Sigmoid colon (tissue), 4 donors: Measurements from ENCODE around the gene PRPH2.

ENCODE experiments used
- EP300 ChIP-seq, 4 donors: sonication (generic); formaldehyde crosslinking; IDR thresholded peaks; one replicate each; pipeline ENCODE4 v1.6.1; 2017; ENCODE audit warnings: antibody characterized with exemption in 4 of 4
- POLR2A ChIP-seq, 2 donors: fragments of 450-650 bp; IDR thresholded peaks; one replicate each; pipeline ENCODE4 v1.6.1; 2016; ENCODE audit warnings: antibody characterized with exemption in 2 of 2, mild to moderate bottlenecking in 2 of 2, moderate library complexity in 2 of 2
- POLR2AphosphoS5 ChIP-seq, 4 donors: sonication (generic); formaldehyde crosslinking; IDR thresholded peaks; one replicate each; pipeline ENCODE4 v1.6.1; 2017; ENCODE audit warnings: antibody characterized with exemption in 4 of 4
- TF ChIP-seq, protein P1 (sequence below), 4 experiments: fragments of 450-650 bp in 3 of 4; fragments of 200-600 bp in 1 of 4; IDR thresholded peaks; one replicate each; pipeline ENCODE4 v1.5.1; 2016 to 2019; ENCODE audit warnings: antibody characterized with exemption in 4 of 4, mild to moderate bottlenecking in 3 of 4, moderate library complexity in 2 of 4

DNA sequence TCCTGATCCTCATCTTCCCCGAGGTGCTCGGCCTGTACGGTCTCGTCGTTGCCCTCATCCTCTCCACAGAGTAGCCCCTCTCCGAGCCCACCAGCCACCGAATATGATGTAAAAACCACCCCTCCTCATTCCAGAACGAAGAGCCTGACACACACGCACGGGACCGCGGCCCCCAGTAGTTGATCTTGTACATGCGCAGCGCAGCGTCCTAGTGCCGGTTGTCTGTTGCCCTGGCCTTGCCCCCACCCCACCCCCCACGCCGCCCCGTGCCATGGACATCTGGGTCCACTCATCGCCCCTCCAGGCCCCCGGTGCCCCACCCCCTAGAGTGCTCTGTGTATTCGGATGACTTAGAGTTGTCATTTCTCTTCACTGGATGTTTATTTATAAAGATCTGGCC, 5.2 kb upstream of the PRPH2 start:
- TF ChIP-seq, protein P1, sequence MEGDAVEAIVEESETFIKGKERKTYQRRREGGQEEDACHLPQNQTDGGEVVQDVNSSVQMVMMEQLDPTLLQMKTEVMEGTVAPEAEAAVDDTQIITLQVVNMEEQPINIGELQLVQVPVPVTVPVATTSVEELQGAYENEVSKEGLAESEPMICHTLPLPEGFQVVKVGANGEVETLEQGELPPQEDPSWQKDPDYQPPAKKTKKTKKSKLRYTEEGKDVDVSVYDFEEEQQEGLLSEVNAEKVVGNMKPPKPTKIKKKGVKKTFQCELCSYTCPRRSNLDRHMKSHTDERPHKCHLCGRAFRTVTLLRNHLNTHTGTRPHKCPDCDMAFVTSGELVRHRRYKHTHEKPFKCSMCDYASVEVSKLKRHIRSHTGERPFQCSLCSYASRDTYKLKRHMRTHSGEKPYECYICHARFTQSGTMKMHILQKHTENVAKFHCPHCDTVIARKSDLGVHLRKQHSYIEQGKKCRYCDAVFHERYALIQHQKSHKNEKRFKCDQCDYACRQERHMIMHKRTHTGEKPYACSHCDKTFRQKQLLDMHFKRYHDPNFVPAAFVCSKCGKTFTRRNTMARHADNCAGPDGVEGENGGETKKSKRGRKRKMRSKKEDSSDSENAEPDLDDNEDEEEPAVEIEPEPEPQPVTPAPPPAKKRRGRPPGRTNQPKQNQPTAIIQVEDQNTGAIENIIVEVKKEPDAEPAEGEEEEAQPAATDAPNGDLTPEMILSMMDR (IDR thresholded peaks at IDR 0.05): no peak
- no peak for TF ChIP-seq EP300 (IDR thresholded peaks at IDR 0.05)
- TF ChIP-seq POLR2A (IDR thresholded peaks at IDR 0.05): no peak
- peak in 2 of 4 donors; percentile 22 to 59 for TF ChIP-seq POLR2AphosphoS5 (IDR thresholded peaks at IDR 0.05)
